Liver (tissue), 9 donors: ENCODE measurements around the gene UPK2. TPM values are rescaled to one million over a fixed set of nuclear protein-coding genes. Genes with fewer than 3 reads are reported as not detected.

Experiments
- DNase-seq: peaks from one replicate; pipeline ENCODE4 v3.0.0-alpha.2; 2017; ENCODE audit warnings: low spot score
- H3K27ac ChIP-seq, 2 donors: one replicate each; pipeline ENCODE4 v1.7.0; 2013; ENCODE audit warnings: inconsistent platforms in 2 of 2, low read length in 2 of 2, control low read depth in 1 of 2, low read depth in 1 of 2, mild to moderate bottlenecking in 1 of 2
- H3K27me3 ChIP-seq, 4 donors: one replicate each; pipeline versions ENCODE4 v1.6.1 to v1.7.0; 2013; ENCODE audit warnings: low read length in 3 of 4, inconsistent platforms in 1 of 4, mild to moderate bottlenecking in 1 of 4, moderate library complexity in 1 of 4; ENCODE audit not compliant: control insufficient read depth in 4 of 4, insufficient read depth in 4 of 4
- H3K36me3 ChIP-seq, 4 donors: one replicate each; pipeline versions ENCODE4 v1.6.1 to v1.7.0; 2013; ENCODE audit warnings: low read length in 3 of 4, mild to moderate bottlenecking in 3 of 4, low read depth in 1 of 4, moderate library complexity in 1 of 4; ENCODE audit not compliant: control insufficient read depth in 4 of 4, insufficient read depth in 3 of 4
- H3K4me1 ChIP-seq, 4 donors: one replicate each; pipeline versions ENCODE4 v1.6.1 to v1.7.0; 2013; ENCODE audit warnings: low read length in 3 of 4, mild to moderate bottlenecking in 3 of 4, moderate library complexity in 1 of 4; ENCODE audit not compliant: control insufficient read depth in 4 of 4, insufficient read depth in 4 of 4
- H3K4me3 ChIP-seq, 3 donors: one replicate each; pipeline versions ENCODE4 v1.6.1 to v1.7.0; 2013; ENCODE audit warnings: low read length in 3 of 3, control low read depth in 1 of 3, low read depth in 1 of 3, mild to moderate bottlenecking in 1 of 3
- H3K9ac ChIP-seq, 2 donors: one replicate each; pipeline ENCODE4 v1.7.0; 2013; ENCODE audit warnings: low read length in 2 of 2, mild to moderate bottlenecking in 2 of 2, moderate library complexity in 2 of 2, control low read depth in 1 of 2, low read depth in 1 of 2
- H3K9me3 ChIP-seq, 4 donors: one replicate each; pipeline versions ENCODE4 v1.6.1 to v1.7.0; 2013; ENCODE audit warnings: low read length in 3 of 4; ENCODE audit not compliant: control insufficient read depth in 4 of 4
- EGR1 ChIP-seq, 2 donors: IDR thresholded peaks; 2 replicates each; pipeline ENCODE4 v1.6.1; 2016 to 2018; ENCODE audit warnings: antibody characterized with exemption in 2 of 2, low read depth in 2 of 2
- FOXA1 ChIP-seq: IDR thresholded peaks from 2 replicates; pipeline ENCODE4 v1.6.1; 2016; ENCODE audit warnings: antibody characterized with exemption
- FOXA2 ChIP-seq: IDR thresholded peaks from 2 replicates; pipeline ENCODE4 v1.6.1; 2016; ENCODE audit warnings: antibody characterized with exemption
- GABPA ChIP-seq, 2 donors: IDR thresholded peaks in 1 of 2; conservative IDR thresholded peaks in 1 of 2; 2 replicates each; pipeline ENCODE4 v1.6.1; 2016; ENCODE audit warnings: antibody characterized with exemption in 2 of 2, mild to moderate bottlenecking in 1 of 2, moderate library complexity in 1 of 2
- HNF4A ChIP-seq, 2 donors: conservative IDR thresholded peaks; 2 replicates each; pipeline ENCODE4 v1.6.1; 2016; ENCODE audit warnings: antibody characterized with exemption in 2 of 2, mild to moderate bottlenecking in 2 of 2
- HNF4G ChIP-seq: IDR thresholded peaks from 2 replicates; pipeline ENCODE4 v1.6.1; 2016; ENCODE audit warnings: antibody characterized with exemption
- JUND ChIP-seq, 2 donors: IDR thresholded peaks; 2 replicates each; pipeline ENCODE4 v1.6.1; 2016; ENCODE audit warnings: antibody characterized with exemption in 2 of 2
- NR2F2 ChIP-seq: IDR thresholded peaks from 2 replicates; pipeline ENCODE4 v1.6.1; 2016; ENCODE audit warnings: antibody characterized with exemption
- RAD21 ChIP-seq, 2 donors: IDR thresholded peaks; 2 replicates each; pipeline ENCODE4 v1.6.1; 2016; ENCODE audit warnings: antibody characterized with exemption in 2 of 2, mild to moderate bottlenecking in 2 of 2
- RXRA ChIP-seq, 2 donors: IDR thresholded peaks; 2 replicates each; pipeline ENCODE4 v1.6.1; 2017 to 2018; ENCODE audit warnings: antibody characterized with exemption in 2 of 2, mild to moderate bottlenecking in 1 of 2
- SP1 ChIP-seq: IDR thresholded peaks from 2 replicates; pipeline ENCODE4 v1.6.1; 2018; ENCODE audit warnings: antibody characterized with exemption, mild to moderate bottlenecking
- TAF1 ChIP-seq: conservative IDR thresholded peaks from 2 replicates; pipeline ENCODE4 v1.6.1; 2016; ENCODE audit warnings: antibody characterized with exemption, mild to moderate bottlenecking
- YY1 ChIP-seq: IDR thresholded peaks from 2 replicates; pipeline ENCODE4 v1.6.1; 2016; ENCODE audit warnings: antibody characterized with exemption, mild to moderate bottlenecking
- WGBS: extraction: QIAGEN DNeasy Blood & Tissue Kit; methylation state at CpG from one replicate; pipeline ENCODE4 v1.1.7; 2013; 5-methylcytosine and 5-hydroxymethylcytosine counted together
- polyA plus RNA-seq, 2 donors: library from polyadenylated mRNA; stranded (reverse) in 1 of 2; unstranded in 1 of 2; fragments of 200-250 nt in 1 of 2; fragments of >200 nt in 1 of 2; fragmentation: Nextera tagmentation in 1 of 2; extraction: Ambion mirVana in 1 of 2; gene quantifications; one replicate each; pipeline versions ENCODE4 v1.2.1 to v1.2.3, GENCODE V29; 2013 to 2015
- total RNA-seq, 2 donors: library from RNA; depleted of rRNA; stranded (reverse); fragments of >200 nt; gene quantifications; one replicate each; pipeline ENCODE4 v1.2.3, GENCODE V29; 2014
- TF ChIP-seq, protein P1 (sequence below): IDR thresholded peaks from 2 replicates; pipeline ENCODE4 v1.6.1; 2016; ENCODE audit warnings: antibody characterized with exemption
- TF ChIP-seq, protein P2 (sequence below): IDR thresholded peaks from 2 replicates; pipeline ENCODE4 v1.6.1; 2016; ENCODE audit warnings: antibody characterized with exemption
- TF ChIP-seq, protein P3 (sequence below): IDR thresholded peaks from 2 replicates; pipeline ENCODE4 v1.6.1; 2016; ENCODE audit warnings: antibody characterized with exemption
- TF ChIP-seq, protein P4 (sequence below): fragments of 150-350 bp; IDR thresholded peaks from 2 replicates; pipeline ENCODE4 v1.5.1; 2017; ENCODE audit warnings: improper control_type of control experiment, low read depth, low read length; ENCODE audit not compliant: missing input control
- TF ChIP-seq, protein P5 (sequence below): IDR thresholded peaks from 2 replicates; pipeline ENCODE4 v1.6.1; 2016; ENCODE audit warnings: antibody characterized with exemption, mild to moderate bottlenecking
- donor health status: healthy.
- donor health status: healthy.
- donor health status: healthy.
- donor health status: healthy.
- donor health status: healthy.

Gene UPK2
- total and polyA plus RNA-seq, 4 donors = not detected

DNA sequence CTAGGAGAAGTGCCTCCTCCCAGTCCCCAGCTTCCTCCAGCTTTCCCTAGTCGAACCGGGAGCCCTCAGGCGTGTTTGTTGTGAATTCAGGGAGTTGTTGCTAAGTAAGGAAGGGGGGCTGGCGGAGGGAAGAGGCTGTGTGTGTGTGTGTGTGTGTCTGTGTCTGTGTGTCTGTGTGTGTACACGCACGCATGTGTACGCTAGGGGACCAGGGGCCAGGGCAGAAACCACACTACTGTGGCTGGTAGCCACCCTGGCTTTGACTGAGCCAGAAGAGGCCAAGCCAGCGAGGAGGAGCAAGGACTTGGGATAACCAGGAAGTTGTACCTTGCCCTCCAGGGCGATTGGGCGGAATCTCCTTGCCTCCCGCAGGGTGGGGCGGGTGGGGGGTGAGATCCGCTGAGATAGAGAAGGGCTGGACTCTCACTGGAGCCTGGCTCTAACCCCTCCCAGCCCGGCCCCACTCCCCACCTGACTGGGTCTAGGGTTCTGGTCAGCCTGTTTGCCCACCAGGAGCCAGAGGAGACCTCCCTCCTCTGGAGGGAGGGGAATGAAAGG lies 37.9 kb upstream of the UPK2 start:
- no peak for DNase-seq
- Histone ChIP-seq H3K4me1 (peaks cover 37 to 96% (median 77%) of the 10 kb centered on the region in 4 donors), H3K27me3 (no peaks in the 10 kb centered on the region), H3K27ac (peak overlapping the region; percentile 86 to 94), H3K36me3 (no peaks in the 10 kb centered on the region), H3K9ac (peak overlapping the region; percentile 22 to 26), H3K9me3 (no peaks in the 10 kb centered on the region), H3K4me3 (peak overlapping the region in 2 of 3 donors; percentile 7 to 32)
- WGBS = 13% methylated on average over 14 of the region's 14 CpGs
- TF ChIP-seq RXRA (IDR thresholded peaks at IDR 0.05) (peak in 1 of 2 donors; percentile 39), HNF4A (conservative IDR thresholded peaks at IDR 0.05) (peak; percentile 80 to 93), GABPA (IDR thresholded peaks at IDR 0.05 in 1 of 2, conservative IDR thresholded peaks at IDR 0.05 in 1 of 2) (no peak), YY1 (no peak), HNF4G (peak; percentile 74), TAF1 (no peak), NR2F2 (peak; percentile 43), FOXA1 (no peak), EGR1 (IDR thresholded peaks at IDR 0.05; ENCODE audit: low read depth in 2 of 2) (no peak), SP1 (peak; percentile 61), JUND (IDR thresholded peaks at IDR 0.05) (peak in 1 of 2 donors; percentile 33), FOXA2 (no peak), RAD21 (IDR thresholded peaks at IDR 0.05) (no peak)
- TF ChIP-seq, protein P1, sequence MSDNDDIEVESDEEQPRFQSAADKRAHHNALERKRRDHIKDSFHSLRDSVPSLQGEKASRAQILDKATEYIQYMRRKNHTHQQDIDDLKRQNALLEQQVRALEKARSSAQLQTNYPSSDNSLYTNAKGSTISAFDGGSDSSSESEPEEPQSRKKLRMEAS = no peak
- TF ChIP-seq, protein P2, sequence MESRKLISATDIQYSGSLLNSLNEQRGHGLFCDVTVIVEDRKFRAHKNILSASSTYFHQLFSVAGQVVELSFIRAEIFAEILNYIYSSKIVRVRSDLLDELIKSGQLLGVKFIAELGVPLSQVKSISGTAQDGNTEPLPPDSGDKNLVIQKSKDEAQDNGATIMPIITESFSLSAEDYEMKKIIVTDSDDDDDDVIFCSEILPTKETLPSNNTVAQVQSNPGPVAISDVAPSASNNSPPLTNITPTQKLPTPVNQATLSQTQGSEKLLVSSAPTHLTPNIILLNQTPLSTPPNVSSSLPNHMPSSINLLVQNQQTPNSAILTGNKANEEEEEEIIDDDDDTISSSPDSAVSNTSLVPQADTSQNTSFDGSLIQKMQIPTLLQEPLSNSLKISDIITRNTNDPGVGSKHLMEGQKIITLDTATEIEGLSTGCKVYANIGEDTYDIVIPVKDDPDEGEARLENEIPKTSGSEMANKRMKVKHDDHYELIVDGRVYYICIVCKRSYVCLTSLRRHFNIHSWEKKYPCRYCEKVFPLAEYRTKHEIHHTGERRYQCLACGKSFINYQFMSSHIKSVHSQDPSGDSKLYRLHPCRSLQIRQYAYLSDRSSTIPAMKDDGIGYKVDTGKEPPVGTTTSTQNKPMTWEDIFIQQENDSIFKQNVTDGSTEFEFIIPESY = no peak
- TF ChIP-seq, protein P3, sequence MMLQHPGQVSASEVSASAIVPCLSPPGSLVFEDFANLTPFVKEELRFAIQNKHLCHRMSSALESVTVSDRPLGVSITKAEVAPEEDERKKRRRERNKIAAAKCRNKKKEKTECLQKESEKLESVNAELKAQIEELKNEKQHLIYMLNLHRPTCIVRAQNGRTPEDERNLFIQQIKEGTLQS = no peak
- TF ChIP-seq, protein P4, sequence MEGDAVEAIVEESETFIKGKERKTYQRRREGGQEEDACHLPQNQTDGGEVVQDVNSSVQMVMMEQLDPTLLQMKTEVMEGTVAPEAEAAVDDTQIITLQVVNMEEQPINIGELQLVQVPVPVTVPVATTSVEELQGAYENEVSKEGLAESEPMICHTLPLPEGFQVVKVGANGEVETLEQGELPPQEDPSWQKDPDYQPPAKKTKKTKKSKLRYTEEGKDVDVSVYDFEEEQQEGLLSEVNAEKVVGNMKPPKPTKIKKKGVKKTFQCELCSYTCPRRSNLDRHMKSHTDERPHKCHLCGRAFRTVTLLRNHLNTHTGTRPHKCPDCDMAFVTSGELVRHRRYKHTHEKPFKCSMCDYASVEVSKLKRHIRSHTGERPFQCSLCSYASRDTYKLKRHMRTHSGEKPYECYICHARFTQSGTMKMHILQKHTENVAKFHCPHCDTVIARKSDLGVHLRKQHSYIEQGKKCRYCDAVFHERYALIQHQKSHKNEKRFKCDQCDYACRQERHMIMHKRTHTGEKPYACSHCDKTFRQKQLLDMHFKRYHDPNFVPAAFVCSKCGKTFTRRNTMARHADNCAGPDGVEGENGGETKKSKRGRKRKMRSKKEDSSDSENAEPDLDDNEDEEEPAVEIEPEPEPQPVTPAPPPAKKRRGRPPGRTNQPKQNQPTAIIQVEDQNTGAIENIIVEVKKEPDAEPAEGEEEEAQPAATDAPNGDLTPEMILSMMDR = no peak
- TF ChIP-seq, protein P5, sequence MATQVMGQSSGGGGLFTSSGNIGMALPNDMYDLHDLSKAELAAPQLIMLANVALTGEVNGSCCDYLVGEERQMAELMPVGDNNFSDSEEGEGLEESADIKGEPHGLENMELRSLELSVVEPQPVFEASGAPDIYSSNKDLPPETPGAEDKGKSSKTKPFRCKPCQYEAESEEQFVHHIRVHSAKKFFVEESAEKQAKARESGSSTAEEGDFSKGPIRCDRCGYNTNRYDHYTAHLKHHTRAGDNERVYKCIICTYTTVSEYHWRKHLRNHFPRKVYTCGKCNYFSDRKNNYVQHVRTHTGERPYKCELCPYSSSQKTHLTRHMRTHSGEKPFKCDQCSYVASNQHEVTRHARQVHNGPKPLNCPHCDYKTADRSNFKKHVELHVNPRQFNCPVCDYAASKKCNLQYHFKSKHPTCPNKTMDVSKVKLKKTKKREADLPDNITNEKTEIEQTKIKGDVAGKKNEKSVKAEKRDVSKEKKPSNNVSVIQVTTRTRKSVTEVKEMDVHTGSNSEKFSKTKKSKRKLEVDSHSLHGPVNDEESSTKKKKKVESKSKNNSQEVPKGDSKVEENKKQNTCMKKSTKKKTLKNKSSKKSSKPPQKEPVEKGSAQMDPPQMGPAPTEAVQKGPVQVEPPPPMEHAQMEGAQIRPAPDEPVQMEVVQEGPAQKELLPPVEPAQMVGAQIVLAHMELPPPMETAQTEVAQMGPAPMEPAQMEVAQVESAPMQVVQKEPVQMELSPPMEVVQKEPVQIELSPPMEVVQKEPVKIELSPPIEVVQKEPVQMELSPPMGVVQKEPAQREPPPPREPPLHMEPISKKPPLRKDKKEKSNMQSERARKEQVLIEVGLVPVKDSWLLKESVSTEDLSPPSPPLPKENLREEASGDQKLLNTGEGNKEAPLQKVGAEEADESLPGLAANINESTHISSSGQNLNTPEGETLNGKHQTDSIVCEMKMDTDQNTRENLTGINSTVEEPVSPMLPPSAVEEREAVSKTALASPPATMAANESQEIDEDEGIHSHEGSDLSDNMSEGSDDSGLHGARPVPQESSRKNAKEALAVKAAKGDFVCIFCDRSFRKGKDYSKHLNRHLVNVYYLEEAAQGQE = no peak
